Hepatocyte (in vitro differentiated cells): ENCODE measurements around the gene MUC4. TPM values are rescaled to one million over a fixed set of nuclear protein-coding genes. Genes with fewer than 3 reads are reported as not detected.
"Not testable (repeated sequence)": the region's sequence is repeated elsewhere in the genome, so short reads cannot be mapped to it uniquely, and the experiment has no call there.

Experiments
- DNase-seq: peaks from one replicate; pipeline ENCODE4 v3.0.0-alpha.2; 2016; ENCODE audit warnings: low spot score
- H2AFZ ChIP-seq: fragments of 200-600 bp; sonication (generic); 2 replicates; pipeline ENCODE4 v1.6.0; 2016; ENCODE audit warnings: antibody characterized with exemption, mild to moderate bottlenecking
- H3K27ac ChIP-seq: fragments of 200-600 bp; sonication (generic); 2 replicates; pipeline ENCODE4 v1.5.1; 2016; ENCODE audit warnings: mild to moderate bottlenecking
- H3K27me3 ChIP-seq: fragments of 200-600 bp; sonication (generic); 2 replicates; pipeline ENCODE4 v1.6.1; 2016
- H3K36me3 ChIP-seq: fragments of 200-600 bp; sonication (generic); replicated peaks from 2 replicates; pipeline ENCODE4 v1.5.1; 2016; ENCODE audit warnings: low read depth; ENCODE audit not compliant: insufficient read depth
- H3K4me1 ChIP-seq: fragments of 200-600 bp; sonication (generic); 2 replicates; pipeline ENCODE4 v1.5.1; 2016; ENCODE audit warnings: mild to moderate bottlenecking, moderate library complexity; ENCODE audit not compliant: insufficient read depth
- H3K4me2 ChIP-seq: fragments of 200-600 bp; sonication (generic); 2 replicates; pipeline ENCODE4 v1.6.0; 2016
- H3K4me3 ChIP-seq: fragments of 200-600 bp; sonication (generic); 2 replicates; pipeline ENCODE4 v1.5.1; 2016; ENCODE audit warnings: mild to moderate bottlenecking
- H3K79me2 ChIP-seq: fragments of 200-600 bp; sonication (generic); 2 replicates; pipeline ENCODE4 v1.6.0; 2017; ENCODE audit warnings: mild to moderate bottlenecking
- H3K9me2 ChIP-seq: fragments of 200-600 bp; sonication (generic); replicated peaks from 2 replicates; pipeline ENCODE4 v1.6.0; 2017; ENCODE audit warnings: mild to moderate bottlenecking; ENCODE audit not compliant: insufficient read depth
- H3K9me3 ChIP-seq: fragments of 200-600 bp; sonication (generic); 2 replicates; pipeline ENCODE4 v1.5.1; 2016; ENCODE audit warnings: low read depth, mild to moderate bottlenecking
- H4K20me1 ChIP-seq: fragments of 200-600 bp; sonication (generic); 2 replicates; pipeline ENCODE4 v1.6.0; 2016; ENCODE audit warnings: mild to moderate bottlenecking; ENCODE audit not compliant: insufficient read depth, poor library complexity, severe bottlenecking
- CTCF ChIP-seq: fragments of 200-600 bp; sonication (generic); IDR thresholded peaks from 2 replicates; pipeline ENCODE4 v1.5.1; 2016; ENCODE audit warnings: antibody characterized with exemption, mild to moderate bottlenecking; ENCODE audit not compliant: poor library complexity
- EZH2 ChIP-seq: fragments of 200-600 bp; sonication (generic); IDR thresholded peaks from 2 replicates; pipeline ENCODE4 v1.6.1; 2016; ENCODE audit warnings: antibody characterized with exemption, mild to moderate bottlenecking, borderline replicate concordance
- EZH2phosphoT487 ChIP-seq: fragments of 200-600 bp; sonication (generic); IDR thresholded peaks from one replicate; pipeline ENCODE4 v1.6.1; 2018; ENCODE audit warnings: antibody characterized with exemption, mild to moderate bottlenecking, low read depth, moderate library complexity; ENCODE audit not compliant: unreplicated experiment, severe bottlenecking
- WGBS: methylation state at CpG from one replicate; pipeline ENCODE4 v1.1.6; 2016; ENCODE audit warnings: low lambda C conversion rate; ENCODE audit errors: missing lambda C conversion rate; 5-methylcytosine and 5-hydroxymethylcytosine counted together
- polyA plus RNA-seq: library from polyadenylated mRNA; unstranded; fragments of >200 nt; fragmentation: Nextera tagmentation; extraction: Ambion mirVana; gene quantifications from 2 replicates; pipeline ENCODE4 v1.2.1, GENCODE V29; 2016
- total RNA-seq: library from RNA; depleted of rRNA; stranded (reverse); fragments of >200 nt; gene quantifications from 2 replicates; pipeline ENCODE4 v1.2.3, GENCODE V29; 2014

Gene MUC4
- total and polyA plus RNA-seq, 2 experiments from 2014 or later, result 0.89 to 1.7 TPM

DNA sequence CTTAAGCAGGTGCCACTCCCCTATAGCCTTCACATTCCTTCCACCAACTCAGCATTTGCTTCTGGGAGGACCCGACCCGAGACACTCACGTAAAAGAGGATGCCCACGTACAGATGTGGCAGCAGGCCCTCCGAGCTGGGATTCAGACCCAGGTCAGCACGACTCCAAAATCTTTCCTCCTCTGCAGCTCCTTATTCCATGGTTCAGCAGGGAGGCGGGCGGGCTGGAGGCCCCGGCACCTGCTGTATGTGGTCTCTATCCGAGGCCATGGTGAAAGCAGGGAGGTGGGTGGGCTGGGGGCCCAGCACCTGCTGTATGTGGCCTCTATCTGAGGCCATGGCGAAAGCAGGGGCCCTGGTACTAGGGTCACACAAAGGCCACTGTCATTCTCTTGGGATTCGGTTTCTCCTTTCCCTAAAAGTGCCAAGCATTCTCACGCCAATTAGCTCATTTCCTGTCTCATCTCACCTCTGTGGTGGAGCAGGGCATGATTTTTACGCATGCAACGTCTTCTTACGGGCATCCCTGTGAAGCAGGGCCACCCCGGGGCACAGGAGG lies 5.9 kb upstream of the MUC4 start:
- H4K20me1 ChIP-seq, result no peaks in the 10 kb centered on the region
- H2AFZ ChIP-seq, result no peak overlapping the region
- H3K9me2 ChIP-seq, result no peaks in the 10 kb centered on the region
- 92% methylated on average over 16 of the region's 17 CpGs for WGBS
- H3K9me3 ChIP-seq, result no peaks in the 10 kb centered on the region
- H3K79me2 ChIP-seq, result no peaks in the 10 kb centered on the region
- H3K27ac ChIP-seq, result no peak overlapping the region
- H3K36me3 ChIP-seq, result no peaks in the 10 kb centered on the region
- no peak overlapping the region for H3K4me3 ChIP-seq
- no peak overlapping the region for H3K4me2 ChIP-seq
- no peak for TF ChIP-seq CTCF
- TF ChIP-seq EZH2phosphoT487, result no peak
- no peak for TF ChIP-seq EZH2
- no peak for DNase-seq
- H3K27me3 ChIP-seq, result no peaks in the 10 kb centered on the region
- no peaks in the 10 kb centered on the region for H3K4me1 ChIP-seq

DNA sequence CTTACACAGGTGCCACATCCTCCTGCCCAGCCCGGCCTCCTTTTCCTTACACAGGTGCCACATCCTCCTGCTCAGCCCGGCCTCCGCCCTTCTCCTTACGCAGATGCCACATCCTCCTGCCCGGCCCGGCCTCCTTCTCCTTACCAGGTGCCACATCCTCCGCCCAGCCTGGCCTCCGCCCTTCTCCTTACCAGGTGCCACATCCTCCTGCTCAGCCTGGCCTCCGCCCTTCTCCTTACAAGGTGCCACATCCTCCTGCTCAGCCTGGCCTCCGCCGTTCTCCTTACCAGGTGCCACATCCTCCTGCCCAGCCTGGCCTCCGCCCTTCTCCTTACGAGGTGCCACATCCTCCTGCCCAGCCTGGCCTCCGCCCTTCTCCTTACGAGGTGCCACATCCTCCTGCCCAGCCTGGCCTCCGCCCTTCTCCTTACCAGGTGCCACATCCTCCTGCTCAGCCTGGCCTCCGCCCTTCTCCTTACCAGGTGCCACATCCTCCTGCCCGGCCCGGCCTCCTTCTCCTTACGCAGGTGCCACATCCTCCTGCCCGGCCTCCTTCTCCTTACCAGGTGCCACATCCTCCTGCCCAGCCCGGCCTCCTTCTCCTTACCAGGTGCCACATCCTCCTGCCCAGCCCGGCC lies 4.7 kb upstream of the MUC4 start:
- H2AFZ ChIP-seq, H3K79me2 ChIP-seq, H3K4me2 ChIP-seq, H3K9me2 ChIP-seq, DNase-seq, H3K36me3 ChIP-seq, H3K4me3 ChIP-seq, H3K4me1 ChIP-seq, H4K20me1 ChIP-seq, H3K27me3 ChIP-seq, H3K27ac ChIP-seq, H3K9me3 ChIP-seq: not testable (repeated sequence)
- WGBS, result 94% methylated on average over 11 of the region's 23 CpGs

DNA sequence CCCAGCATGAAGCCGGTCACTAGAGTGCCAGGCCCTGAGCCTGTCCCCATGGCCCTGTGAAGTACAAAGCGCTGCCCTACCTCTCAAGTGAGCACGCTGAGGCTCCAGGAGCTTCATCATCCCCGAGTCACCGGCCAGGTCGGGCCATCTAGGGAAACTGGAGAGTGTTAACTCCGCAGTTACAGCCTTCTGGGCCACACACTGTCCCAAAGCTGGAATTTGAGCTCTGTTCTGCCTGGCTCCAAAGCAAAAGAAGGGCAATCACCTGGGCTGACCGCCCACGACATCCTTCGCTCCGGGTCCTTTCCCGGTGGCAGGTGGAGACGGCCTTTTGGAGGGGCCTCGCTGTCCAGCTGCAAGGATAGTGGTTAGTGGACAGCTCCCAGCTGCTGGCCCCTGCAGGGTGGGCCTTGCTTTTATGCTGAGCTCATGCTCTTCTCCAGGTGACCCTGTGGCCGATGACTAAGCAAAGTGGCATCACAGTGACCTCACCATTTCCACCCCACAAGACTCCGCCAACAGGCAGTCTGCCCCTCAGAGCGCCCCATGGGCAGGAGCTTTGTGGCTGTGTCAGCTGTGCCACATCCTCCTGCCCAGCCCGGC lies 3.5 kb upstream of the MUC4 start:
- H4K20me1 ChIP-seq, result no peaks in the 10 kb centered on the region
- no peaks in the 10 kb centered on the region for H3K4me1 ChIP-seq
- H3K27ac ChIP-seq, result no peak overlapping the region

More for the DNA sequence above, 3.5 kb upstream of the MUC4 start:
- Histone ChIP-seq H2AFZ (no peak overlapping the region), H3K9me2 (no peaks in the 10 kb centered on the region), H3K4me3 (no peak overlapping the region), H3K36me3 (no peaks in the 10 kb centered on the region), H3K27me3 (no peaks in the 10 kb centered on the region), H3K4me2 (no peak overlapping the region), H3K79me2 (no peaks in the 10 kb centered on the region), H3K9me3 (no peaks in the 10 kb centered on the region)
- WGBS, result 80% methylated on average over 18 of the region's 18 CpGs
- TF ChIP-seq EZH2phosphoT487 (no peak), EZH2 (no peak), CTCF (no peak)
- peak; percentile 54 for DNase-seq
